Ramos (cell line): ENCODE measurements around the gene TMC3.

ENCODE experiments used
- in situ Hi-C: fragments of 300-500 bp; cut with MboI; formaldehyde crosslinking; loops from one replicate; pipeline ENCODE4 v1.14.3; 2022; ENCODE audit warnings: low sequenced_read_pairs; ENCODE audit not compliant: unreplicated experiment

The TMC3 gene

DNA sequence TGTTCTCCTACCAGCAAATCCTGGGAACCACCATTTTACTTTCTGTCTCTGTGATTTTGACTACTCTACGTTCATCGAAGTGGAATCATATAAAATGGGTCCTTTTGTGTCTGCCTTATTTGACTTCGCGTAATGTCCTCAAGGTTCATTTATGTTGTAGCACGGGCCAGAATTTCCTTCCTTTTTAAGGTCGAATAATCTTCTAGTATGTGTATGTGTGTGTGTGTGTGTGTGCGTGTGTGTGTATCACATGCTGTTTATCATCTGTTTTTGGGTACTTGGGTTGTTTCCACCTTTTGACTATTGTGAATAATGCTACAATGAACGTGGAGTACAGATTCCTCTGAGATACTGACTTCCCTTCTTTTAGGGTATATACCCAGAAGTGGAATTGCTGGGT is 85.4 kb downstream of the TMC3 start:
- in situ Hi-C loops = no loop called here

GRCh38 chr15:81288040-81288439 is 86.0 kb downstream of the TMC3 start:
- in situ Hi-C loops = no loop called here

DNA sequence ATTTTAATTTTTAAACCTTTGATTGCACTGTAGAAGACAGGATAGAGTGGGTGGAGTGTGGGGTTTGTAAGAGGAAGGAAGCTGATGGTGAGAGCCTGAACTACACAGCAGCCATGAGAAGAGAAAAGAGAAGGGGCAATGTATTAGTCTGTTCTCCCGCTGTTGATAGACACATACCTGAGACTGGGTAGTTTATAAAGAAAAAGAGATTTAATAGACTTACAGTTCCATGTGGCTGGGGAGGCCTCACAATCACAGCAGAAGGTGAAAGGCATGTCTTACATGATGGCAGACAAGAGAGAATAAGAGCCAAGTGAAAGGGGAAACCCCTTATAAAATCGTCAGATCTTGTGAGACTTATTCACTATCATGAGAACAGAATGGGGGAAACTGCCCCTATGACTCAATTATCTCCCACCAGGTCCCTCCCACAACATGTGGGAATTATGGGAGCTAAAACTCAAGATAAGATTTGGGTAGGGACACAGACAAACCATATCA is 87.3 kb downstream of the TMC3 start:
- in situ Hi-C loops = no loop called here

DNA sequence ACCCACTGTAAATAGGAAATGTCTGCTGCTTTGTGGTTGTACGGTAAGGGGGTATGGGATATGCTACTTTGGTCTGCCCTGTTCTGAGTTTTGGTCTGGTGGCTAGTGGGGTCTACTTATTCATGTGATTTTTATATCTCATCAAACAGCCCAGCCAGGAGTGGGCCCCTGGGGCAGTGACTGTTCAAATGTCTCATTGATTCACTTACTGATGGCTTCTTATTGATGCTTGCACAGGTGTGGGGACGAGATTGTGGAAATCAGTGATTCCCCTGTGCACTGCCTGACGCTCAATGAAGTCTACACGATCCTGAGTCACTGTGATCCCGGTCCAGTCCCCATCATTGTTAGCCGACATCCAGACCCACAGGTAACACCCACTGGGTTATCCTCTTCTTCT is 88.6 kb downstream of the TMC3 start:
- in situ Hi-C loops = no loop called here

DNA sequence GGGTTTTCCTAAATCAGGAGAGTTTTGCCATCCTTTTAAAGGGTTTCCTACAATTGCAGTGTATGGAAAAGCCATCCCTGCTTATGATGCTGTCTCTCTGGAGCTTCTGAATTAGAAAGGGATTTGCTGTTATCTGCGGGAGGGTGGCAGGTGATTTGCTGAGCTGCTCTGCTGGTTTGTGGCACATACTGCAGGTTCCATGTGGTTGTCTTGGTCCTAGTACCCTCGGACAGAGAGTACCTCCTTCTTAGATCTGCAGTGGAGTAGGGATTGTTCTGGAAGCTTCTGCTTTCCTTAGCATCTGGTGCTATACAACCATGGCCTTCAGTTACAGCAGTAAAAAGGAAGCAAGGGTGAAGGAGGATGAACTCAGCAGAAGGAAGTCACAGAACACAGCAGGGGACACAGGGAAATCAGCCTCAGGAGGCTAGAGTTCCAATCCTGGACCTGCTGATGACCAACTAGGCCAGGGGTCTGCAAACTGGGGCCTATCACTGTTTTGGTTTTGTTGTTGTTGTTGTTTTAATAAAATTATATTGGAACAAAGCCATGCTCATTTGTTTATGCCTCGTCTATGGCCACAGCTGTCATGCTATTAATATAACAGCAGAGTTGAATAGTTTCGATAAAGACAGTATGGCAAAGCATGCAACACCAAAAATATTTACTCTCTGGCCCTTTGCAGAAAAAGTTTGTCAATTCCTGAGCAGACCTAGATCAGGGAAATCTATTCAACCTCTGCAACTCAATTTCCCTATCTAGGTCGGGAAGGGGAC is 89.6 kb downstream of the TMC3 start:
- in situ Hi-C loops = loop anchor here (5.0 kb wide), 1 partner anchor 43 kb away; no protein-coding TSS in a partner anchor

DNA sequence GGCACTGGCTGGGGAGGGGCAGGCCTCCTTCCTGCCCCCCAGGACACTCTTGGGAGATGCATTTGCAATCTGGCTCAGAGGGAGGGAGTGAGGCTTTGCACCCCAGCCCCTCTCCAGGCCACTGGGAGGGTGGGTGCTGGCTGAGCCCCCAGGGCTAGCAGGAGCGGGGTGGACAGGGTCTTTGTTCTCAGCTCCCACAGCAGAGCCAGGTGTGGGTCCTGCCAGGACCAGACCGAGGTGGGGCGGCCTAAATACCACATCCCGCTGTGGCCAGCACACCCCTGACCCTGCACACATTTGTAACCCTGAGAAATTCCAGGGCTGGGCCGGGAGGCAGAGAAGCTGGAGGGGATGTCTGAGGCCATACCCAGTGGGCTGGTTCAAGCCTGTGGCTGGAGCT is 91.1 kb downstream of the TMC3 start:
- in situ Hi-C loops = loop anchor here (5.0 kb wide), 1 partner anchor 44 kb away; no protein-coding TSS in a partner anchor

GRCh38 chr15:81282606-81282895 is 91.5 kb downstream of the TMC3 start:
- in situ Hi-C loops = loop anchor here (5.0 kb wide), 1 partner anchor 45 kb away; no protein-coding TSS in a partner anchor

- in situ Hi-C loops = loop anchor here (5.0 kb wide), 1 partner anchor 45 kb away; no protein-coding TSS in a partner anchor
Measured at GRCh38 chr15:81281766-81282605, 92.0 kb downstream of the TMC3 start.

DNA sequence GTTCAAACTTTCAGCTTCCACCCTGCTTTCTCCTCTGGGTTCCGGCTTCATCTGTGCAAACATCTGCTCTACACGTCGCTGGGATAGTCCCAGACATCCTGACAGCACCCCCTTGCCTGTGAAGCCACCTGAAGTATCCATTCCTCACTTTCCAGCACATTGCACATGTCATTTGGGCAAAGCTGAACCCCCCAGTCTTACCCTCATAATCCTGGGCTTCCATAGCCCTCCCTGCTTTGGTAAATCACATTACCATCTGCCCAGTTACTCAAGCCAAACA is 92.6 kb downstream of the TMC3 start:
- in situ Hi-C loops = loop anchor here (5.0 kb wide), 1 partner anchor 46 kb away; no protein-coding TSS in a partner anchor
